BLaER1 (cell line): ENCODE results near the gene CACNB3.

Experiments used
- H3K27ac ChIP-seq: shearing (Covaris generic); formaldehyde crosslinking; 2 replicates; pipeline ENCODE4 v1.8.1; 2022
- H3K27me3 ChIP-seq: shearing (Covaris generic); formaldehyde crosslinking; 2 replicates; pipeline ENCODE4 v1.8.1; 2022
- H3K36me3 ChIP-seq: shearing (Covaris generic); formaldehyde crosslinking; 2 replicates; pipeline ENCODE4 v1.8.1; 2022
- H3K4me1 ChIP-seq: shearing (Covaris generic); formaldehyde crosslinking; 2 replicates; pipeline ENCODE4 v1.8.1; 2022
- H3K4me2 ChIP-seq: shearing (Covaris generic); formaldehyde crosslinking; 2 replicates; pipeline ENCODE4 v1.8.1; 2022
- H3K4me3 ChIP-seq: shearing (Covaris generic); formaldehyde crosslinking; 2 replicates; pipeline ENCODE4 v1.8.1; 2022
- H3K9ac ChIP-seq: shearing (Covaris generic); formaldehyde crosslinking; 2 replicates; pipeline ENCODE4 v1.8.1; 2022
- H3K9me3 ChIP-seq: shearing (Covaris generic); formaldehyde crosslinking; 2 replicates; pipeline ENCODE4 v1.8.1; 2022
- H4K20me1 ChIP-seq: shearing (Covaris generic); formaldehyde crosslinking; 2 replicates; pipeline ENCODE4 v1.8.1; 2022
- Cebpa-rat ChIP-seq: shearing (Covaris generic); IDR thresholded peaks from 2 replicates; pipeline ENCODE4 v1.8.1; 2022

The CACNB3 gene

DNA sequence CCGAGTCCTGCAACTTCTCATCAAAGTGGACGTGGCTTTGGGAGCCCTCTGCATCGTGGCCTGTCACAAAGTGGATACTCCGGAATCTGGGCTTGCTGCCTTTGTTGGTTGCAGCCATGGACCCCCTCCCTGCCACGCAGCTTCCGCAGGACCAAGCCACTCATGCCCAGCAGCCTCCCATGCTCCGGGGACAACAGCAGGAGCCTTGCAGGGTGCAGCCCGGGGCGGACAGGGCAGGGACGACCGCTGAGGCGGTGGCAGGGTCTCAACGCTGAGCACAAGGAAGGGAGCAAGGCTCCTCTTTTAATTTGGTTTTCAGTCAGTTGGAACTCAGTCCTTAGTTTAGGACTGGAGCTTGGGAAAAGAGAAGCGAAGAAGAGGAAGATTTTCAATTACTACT is 17.3 kb upstream of the CACNB3 start:
- Histone ChIP-seq H4K20me1 (no peaks in the 10 kb centered on the region), H3K9me3 (no peaks in the 10 kb centered on the region), H3K4me2 (no peak overlapping the region), H3K9ac (no peak overlapping the region), H3K27me3 (no peaks in the 10 kb centered on the region), H3K4me3 (no peak overlapping the region), H3K27ac (no peak overlapping the region), H3K36me3 (no peaks in the 10 kb centered on the region), H3K4me1 (no peaks in the 10 kb centered on the region)
- no peak for TF ChIP-seq Cebpa-rat

DNA sequence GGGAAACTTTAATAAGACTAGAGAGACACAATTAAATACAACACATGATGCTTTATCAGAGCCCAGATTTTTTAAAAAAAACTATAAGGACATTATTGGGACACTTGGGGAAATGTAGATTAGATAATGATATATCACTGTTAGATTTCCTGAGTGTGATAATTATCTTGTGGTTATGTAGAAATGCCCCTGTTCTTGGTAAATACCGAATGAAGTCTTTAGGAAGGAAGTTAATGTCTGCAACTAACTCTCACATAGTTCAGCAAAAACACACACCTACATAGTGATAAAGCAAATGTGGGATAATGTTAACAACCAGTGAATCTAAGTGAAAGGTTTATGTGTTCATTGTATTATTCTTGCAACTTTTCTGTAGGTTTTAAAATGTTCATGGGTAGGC is 14.6 kb upstream of the CACNB3 start:
- Histone ChIP-seq H3K27ac (no peak overlapping the region), H3K27me3 (no peaks in the 10 kb centered on the region), H3K36me3 (no peaks in the 10 kb centered on the region), H3K4me2 (no peak overlapping the region), H3K9ac (no peak overlapping the region), H3K4me3 (no peak overlapping the region), H4K20me1 (no peaks in the 10 kb centered on the region), H3K9me3 (no peaks in the 10 kb centered on the region), H3K4me1 (no peaks in the 10 kb centered on the region)
- no peak for TF ChIP-seq Cebpa-rat

DNA sequence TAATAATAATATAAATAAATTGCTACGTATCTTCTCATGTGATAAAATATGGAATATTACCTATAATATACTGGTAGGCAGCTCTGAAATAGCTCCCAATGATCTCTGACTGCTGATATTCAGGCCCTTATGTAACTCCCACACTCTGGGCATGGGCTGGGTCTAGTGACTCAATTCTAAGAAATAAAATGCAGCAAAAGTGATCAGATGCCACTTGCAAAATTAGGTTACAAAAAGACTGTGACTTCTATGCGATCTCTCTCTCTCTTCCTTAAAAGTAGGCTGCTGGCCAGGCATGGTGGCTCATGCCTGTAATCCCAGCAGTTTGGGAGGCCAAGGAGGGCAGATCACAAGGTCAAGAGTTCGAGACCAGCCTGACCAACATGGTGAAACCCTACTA is 10.3 kb upstream of the CACNB3 start:
- H3K27me3 ChIP-seq = no peaks in the 10 kb centered on the region
- no peaks in the 10 kb centered on the region for H3K9me3 ChIP-seq
- no peak overlapping the region for H3K4me3 ChIP-seq
- no peak for TF ChIP-seq Cebpa-rat
- H3K27ac ChIP-seq = no peak overlapping the region
- no peak overlapping the region for H3K4me2 ChIP-seq
- H4K20me1 ChIP-seq = no peaks in the 10 kb centered on the region
- no peaks in the 10 kb centered on the region for H3K36me3 ChIP-seq
- H3K4me1 ChIP-seq = peaks cover 9% of the 10 kb centered on the region; the same call in 1 of the 2 replicates
- H3K9ac ChIP-seq = no peak overlapping the region

DNA sequence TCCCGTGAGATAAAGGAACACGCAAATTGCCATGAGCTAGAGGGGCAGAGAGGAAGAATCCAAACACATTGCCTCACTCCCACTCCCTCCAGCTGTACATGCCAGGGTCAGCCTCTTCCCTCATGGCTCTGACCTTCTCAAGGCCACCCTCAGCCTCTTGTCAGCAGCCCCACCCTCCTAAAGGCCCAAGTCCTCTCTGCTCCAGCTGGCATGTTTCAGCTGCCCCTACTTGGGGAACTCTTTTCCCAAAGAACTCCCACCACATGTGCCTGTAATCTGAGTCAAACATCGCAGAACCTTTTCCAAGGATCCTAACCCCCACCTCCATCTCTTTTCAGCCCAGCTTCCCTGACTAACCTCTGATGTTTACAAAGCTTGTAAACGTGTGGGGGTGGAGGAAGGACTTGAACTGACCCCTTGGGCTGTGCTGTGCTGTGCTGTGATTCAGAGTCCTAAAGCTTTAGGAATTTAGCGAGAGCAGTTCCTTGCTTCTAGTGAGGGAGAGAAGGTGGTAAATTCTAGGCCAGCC is 7.3 kb upstream of the CACNB3 start:
- H3K27me3 ChIP-seq = no peaks in the 10 kb centered on the region
- H3K4me3 ChIP-seq = no peak overlapping the region
- H3K9me3 ChIP-seq = no peaks in the 10 kb centered on the region
- no peak overlapping the region for H3K27ac ChIP-seq
- no peak overlapping the region for H3K9ac ChIP-seq
- peaks cover 24% of the 10 kb centered on the region for H3K4me1 ChIP-seq
- no peak overlapping the region for H3K4me2 ChIP-seq
- H3K36me3 ChIP-seq = no peaks in the 10 kb centered on the region
- H4K20me1 ChIP-seq = no peaks in the 10 kb centered on the region
- no peak for TF ChIP-seq Cebpa-rat

DNA sequence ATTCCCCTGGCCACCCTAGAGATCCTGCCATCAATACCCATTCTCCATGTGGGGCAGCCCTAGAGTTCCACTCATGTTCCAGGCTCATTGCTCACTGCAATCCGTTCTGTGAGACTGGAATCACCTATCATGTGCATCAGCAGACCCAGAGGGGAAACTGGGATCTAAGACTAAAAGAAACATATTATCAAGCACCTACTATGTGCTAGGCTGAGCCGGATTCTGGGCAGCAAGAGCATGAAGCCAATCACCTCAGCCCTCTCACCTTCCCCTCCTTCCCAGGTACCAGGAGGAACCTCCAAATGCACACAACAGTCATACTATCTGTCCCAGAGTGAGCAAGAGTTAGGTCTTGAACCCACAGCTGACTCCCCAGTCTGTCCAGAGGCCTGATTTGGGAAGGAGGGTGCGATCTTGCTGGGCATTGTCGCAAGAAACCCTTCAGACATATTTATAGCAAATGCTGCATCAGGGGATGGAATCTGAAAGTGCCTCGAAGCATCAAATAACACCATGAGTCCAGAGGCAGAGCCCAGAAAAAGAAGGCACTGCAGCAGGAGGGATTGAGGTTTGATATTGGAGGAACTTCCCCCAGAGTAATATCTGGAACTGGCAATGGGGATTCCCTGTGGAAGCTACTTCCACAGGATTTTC is 6.7 kb upstream of the CACNB3 start:
- H4K20me1 ChIP-seq = no peaks in the 10 kb centered on the region
- no peaks in the 10 kb centered on the region for H3K9me3 ChIP-seq
- no peaks in the 10 kb centered on the region for H3K36me3 ChIP-seq
- peaks cover 30% of the 10 kb centered on the region for H3K4me1 ChIP-seq
- H3K4me3 ChIP-seq = no peak overlapping the region
- no peak overlapping the region for H3K4me2 ChIP-seq
- no peak for TF ChIP-seq Cebpa-rat
- no peaks in the 10 kb centered on the region for H3K27me3 ChIP-seq
- no peak overlapping the region for H3K9ac ChIP-seq
- no peak overlapping the region for H3K27ac ChIP-seq

DNA sequence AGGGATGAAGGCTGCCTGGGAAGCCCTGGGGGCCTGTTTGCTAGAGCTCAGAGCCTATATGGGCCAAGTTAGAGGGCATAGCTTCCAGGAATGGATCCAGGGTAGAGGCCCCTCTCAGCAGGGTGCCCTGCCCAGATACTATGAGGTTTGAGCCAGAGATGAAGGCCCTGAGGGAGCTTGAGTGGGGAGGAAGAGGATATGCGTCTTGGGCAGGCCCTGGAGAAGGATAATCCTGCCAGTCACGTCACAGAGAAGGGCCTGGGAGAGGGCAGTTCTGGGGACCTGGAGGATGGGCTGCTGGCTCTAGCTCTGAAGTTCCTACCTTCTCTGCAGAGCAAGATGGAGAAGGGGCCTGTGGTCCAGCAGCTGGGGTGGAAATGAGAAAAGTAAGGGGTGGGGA is 5.9 kb upstream of the CACNB3 start:
- no peaks in the 10 kb centered on the region for H4K20me1 ChIP-seq
- no peaks in the 10 kb centered on the region for H3K36me3 ChIP-seq
- H3K9ac ChIP-seq = no peak overlapping the region
- H3K4me2 ChIP-seq = no peak overlapping the region
- H3K4me1 ChIP-seq = peaks cover 39% of the 10 kb centered on the region
- no peak overlapping the region for H3K4me3 ChIP-seq
- no peaks in the 10 kb centered on the region for H3K27me3 ChIP-seq
- H3K27ac ChIP-seq = no peak overlapping the region
- no peaks in the 10 kb centered on the region for H3K9me3 ChIP-seq
- no peak for TF ChIP-seq Cebpa-rat

DNA sequence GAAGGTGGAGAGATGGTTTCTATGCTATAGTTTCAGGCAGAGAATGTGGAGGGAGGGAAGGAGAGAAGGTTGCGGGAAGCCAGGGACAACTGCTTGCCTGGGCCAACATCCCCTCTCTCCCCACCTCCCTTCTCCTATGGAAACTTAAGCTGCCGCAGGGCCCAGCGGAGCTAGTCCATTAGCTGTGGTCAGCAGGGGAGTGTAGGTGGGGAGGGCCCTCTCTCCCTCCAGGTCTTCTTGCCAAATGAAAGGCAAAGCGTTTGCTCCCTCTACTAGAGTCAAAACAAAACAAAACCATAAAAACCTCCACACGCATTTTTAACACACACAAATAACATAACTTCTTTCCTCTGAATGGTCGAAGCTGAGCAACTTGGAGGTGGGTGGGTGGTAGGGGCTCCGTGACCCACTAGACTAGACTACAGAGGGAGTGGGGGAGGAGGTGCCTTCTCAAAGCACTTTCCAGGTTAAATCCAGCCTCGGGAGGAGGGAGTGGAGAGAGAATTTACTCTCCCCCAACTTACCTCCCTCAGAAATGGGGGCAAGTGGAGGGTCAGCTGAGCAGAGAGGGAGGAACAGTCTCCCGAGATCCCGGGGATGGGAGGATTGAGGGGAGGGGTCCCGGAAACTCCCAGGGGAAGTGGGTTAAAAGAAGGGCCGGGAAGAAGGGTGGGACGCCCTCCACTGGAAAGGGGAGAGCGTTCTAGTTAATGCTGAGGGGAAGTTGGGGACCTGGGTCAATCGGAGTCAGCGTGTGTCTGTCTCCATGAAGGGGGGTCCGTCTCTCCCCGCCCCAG is 4.6 kb upstream of the CACNB3 start:
- H3K27me3 ChIP-seq = no peaks in the 10 kb centered on the region
- no peak for TF ChIP-seq Cebpa-rat
- H3K9ac ChIP-seq = peak overlapping the region; percentile 87
- no peaks in the 10 kb centered on the region for H3K36me3 ChIP-seq
- no peaks in the 10 kb centered on the region for H3K9me3 ChIP-seq
- H3K4me3 ChIP-seq = peak overlapping the region; percentile 78
- peaks cover 44% of the 10 kb centered on the region for H3K4me1 ChIP-seq
- H3K4me2 ChIP-seq = peak overlapping the region; percentile 90
- no peaks in the 10 kb centered on the region for H4K20me1 ChIP-seq
- H3K27ac ChIP-seq = peak overlapping the region; percentile 87

DNA sequence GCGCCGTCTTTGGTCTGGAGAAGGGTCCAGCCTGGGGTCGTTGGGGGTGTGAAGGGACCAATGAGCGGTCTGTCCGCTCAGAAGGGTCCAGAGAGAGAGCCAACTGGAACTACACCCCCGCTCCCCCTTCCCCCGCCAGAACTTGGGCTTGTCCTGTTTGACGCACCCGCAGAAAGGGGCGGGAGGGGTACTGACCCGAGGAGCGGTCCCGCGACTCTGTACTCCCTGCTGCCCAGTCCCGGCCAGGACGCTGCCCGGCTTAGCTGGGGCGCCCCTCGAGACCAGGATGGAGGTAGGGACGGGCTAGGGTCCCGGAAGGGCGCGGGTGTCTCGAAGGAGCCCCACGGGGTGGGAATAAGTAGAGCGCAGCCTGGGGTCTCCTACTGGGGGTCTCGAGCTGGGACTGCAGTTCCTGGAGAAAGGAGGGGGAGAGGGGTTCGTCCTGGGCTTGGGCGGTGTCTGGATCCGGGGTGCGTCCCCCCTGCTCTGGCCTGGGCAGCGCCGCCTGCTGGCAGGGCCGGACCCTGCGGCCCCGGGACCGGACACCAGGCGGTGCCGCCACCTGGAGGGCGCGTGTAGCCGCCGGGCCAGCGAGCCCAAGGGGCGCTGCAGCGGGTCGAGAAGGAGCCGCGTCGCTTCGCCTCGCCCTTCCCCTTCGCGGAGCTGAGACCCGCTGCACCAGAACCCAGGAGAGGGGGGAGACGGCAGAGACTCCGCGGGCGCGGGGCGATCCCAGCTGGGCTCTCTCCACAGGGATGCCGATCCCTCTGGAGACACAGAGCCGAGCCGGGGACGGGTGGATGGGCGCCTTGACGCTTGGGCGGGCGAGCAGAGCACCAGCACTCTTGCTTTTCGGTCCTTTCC is 3.8 kb upstream of the CACNB3 start:
- peak overlapping the region; percentile 87 for H3K27ac ChIP-seq
- H3K4me1 ChIP-seq = peaks cover 50% of the 10 kb centered on the region
- H3K27me3 ChIP-seq = no peaks in the 10 kb centered on the region
- TF ChIP-seq Cebpa-rat = no peak
- H4K20me1 ChIP-seq = peaks cover 4% of the 10 kb centered on the region
- no peaks in the 10 kb centered on the region for H3K36me3 ChIP-seq
- H3K9me3 ChIP-seq = no peaks in the 10 kb centered on the region
- H3K9ac ChIP-seq = peak overlapping the region; percentile 87
- H3K4me2 ChIP-seq = peak overlapping the region; percentile 90
- peak overlapping the region; percentile 78 for H3K4me3 ChIP-seq
